ENCODE results near the gene CACNA2D3.
A peak's percentile ranks its signal among the peaks of the same experiment; 100 is the strongest.

CACNA2D3 gene

GRCh38 chr3:54987719-54988118 lies 865.4 kb downstream of the CACNA2D3 start:
- DNase-seq, result no peak

- DNase-seq, result no peak
Measured at GRCh38 chr3:54988302-54988837, 866.0 kb downstream of the CACNA2D3 start.

GRCh38 chr3:54988838-54989630 lies 866.7 kb downstream of the CACNA2D3 start:
- no peak for DNase-seq

GRCh38 chr3:54994111-54994513 lies 871.8 kb downstream of the CACNA2D3 start:
- DNase-seq, result no peak

- peak in 1 of 51 donors; percentile 44 for DNase-seq
Measured at GRCh38 chr3:54999159-54999558, 876.8 kb downstream of the CACNA2D3 start.

- peak in 1 of 51 donors; percentile 29 for DNase-seq
Measured at GRCh38 chr3:54999811-55000210, 877.5 kb downstream of the CACNA2D3 start.

GRCh38 chr3:55000546-55000945 lies 878.2 kb downstream of the CACNA2D3 start:
- peak in 5 of 51 donors; percentile 3 to 35 (median 7) for DNase-seq

- no peak for DNase-seq
Measured at GRCh38 chr3:55000953-55001352, 878.6 kb downstream of the CACNA2D3 start.

- DNase-seq, result no peak
Measured at GRCh38 chr3:55002416-55002930, 880.1 kb downstream of the CACNA2D3 start.

- DNase-seq, result no peak
Measured at GRCh38 chr3:55006244-55006676, 883.9 kb downstream of the CACNA2D3 start.

GRCh38 chr3:55007971-55008370 lies 885.6 kb downstream of the CACNA2D3 start:
- no peak for DNase-seq

GRCh38 chr3:55009372-55009771 lies 887.0 kb downstream of the CACNA2D3 start:
- DNase-seq, result no peak

GRCh38 chr3:55012091-55012490 lies 889.7 kb downstream of the CACNA2D3 start:
- no peak for DNase-seq

GRCh38 chr3:55013145-55013925 lies 891.0 kb downstream of the CACNA2D3 start:
- DNase-seq, result peak in 6 of 51 donors; percentile 5 to 13 (median 8)

GRCh38 chr3:55014081-55014480 lies 891.7 kb downstream of the CACNA2D3 start:
- DNase-seq, result no peak

- no peak for DNase-seq
Measured at GRCh38 chr3:55014906-55015305, 892.6 kb downstream of the CACNA2D3 start.

GRCh38 chr3:55017876-55018275 lies 895.5 kb downstream of the CACNA2D3 start:
- no peak for DNase-seq

GRCh38 chr3:55030938-55031337 lies 908.6 kb downstream of the CACNA2D3 start:
- no peak for DNase-seq

GRCh38 chr3:55036883-55037577 lies 914.7 kb downstream of the CACNA2D3 start:
- no peak for DNase-seq

- no peak for DNase-seq
Measured at GRCh38 chr3:55042591-55042990, 920.2 kb downstream of the CACNA2D3 start.

GRCh38 chr3:55044486-55044885 lies 922.1 kb downstream of the CACNA2D3 start:
- DNase-seq, result no peak
